NOMO-1 treated with DMSO at 0.1 percent for 48 hours (cell line): ENCODE data around the gene PPP2R2B.

Experiments used
- DNase-seq: peaks from one replicate; lab custom pipeline; 2025; ENCODE audit not compliant: unreplicated experiment; lab: John Stamatoyannopoulos, UW

PPP2R2B gene

DNA sequence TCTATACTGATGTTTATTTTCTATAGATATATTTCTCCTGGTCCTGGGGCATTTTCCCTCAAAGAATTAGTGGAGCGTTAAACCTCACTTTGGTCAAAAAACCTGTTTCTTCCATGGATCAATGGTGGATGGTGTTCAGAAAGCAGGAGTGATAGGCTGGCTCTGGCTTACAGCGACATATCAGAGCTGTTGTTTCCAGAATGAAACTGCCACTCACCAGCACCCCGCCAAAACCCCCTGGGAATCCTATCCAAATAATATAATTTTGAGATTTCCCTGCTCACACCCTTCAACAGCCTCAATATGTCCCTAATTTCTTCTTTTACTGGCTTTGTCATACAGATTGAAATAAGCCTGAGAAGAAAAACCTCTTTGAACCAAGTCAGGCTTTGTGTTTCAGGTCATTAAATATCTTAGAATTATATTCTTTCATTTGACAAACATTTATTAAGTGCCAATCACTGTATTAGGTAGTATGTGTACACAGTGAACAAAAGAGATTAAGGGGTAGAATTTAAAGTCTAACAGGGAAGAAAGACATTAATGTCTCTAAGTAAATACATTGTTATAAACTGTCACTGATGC, 218.1 kb downstream of the PPP2R2B start:
- no peak for DNase-seq

DNA sequence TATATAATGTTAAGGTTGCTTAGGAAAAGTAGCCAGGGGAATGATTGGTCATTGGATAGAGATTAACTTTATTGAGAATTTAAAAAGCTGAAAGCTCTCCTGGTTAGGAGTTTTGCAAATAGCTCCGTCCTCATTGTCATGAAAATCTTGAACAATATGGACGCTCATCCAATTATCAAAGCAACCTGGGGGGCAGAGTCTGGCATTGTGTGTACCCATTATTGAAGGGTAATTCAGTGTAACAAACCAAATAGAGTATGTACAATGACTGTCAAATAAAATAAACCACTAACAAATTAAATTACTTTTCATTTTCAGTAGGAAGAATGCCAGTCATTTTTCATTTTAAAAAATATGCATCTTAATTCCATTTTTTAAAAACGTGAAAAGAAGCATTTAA, 218.6 kb downstream of the PPP2R2B start:
- DNase-seq: no peak

DNA sequence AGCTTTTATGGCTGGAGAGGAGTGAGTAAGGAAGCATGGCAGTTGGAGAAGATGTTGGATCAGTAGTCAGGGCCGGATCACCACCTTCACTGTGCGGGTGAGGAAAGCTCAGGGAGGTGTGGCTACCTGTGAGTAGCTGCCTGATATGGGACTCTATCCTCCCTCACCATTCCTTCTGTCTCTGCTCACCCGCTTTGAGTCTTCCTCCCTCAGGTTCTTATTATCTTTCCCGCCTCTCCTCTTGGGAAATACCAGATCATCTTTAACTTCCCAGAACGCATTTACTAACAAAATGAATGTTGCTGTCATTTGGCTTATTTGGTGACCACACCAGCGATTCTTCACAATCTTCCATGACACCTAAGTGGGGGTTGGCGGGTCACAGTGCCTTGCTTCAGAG, 221.9 kb downstream of the PPP2R2B start:
- no peak for DNase-seq

DNA sequence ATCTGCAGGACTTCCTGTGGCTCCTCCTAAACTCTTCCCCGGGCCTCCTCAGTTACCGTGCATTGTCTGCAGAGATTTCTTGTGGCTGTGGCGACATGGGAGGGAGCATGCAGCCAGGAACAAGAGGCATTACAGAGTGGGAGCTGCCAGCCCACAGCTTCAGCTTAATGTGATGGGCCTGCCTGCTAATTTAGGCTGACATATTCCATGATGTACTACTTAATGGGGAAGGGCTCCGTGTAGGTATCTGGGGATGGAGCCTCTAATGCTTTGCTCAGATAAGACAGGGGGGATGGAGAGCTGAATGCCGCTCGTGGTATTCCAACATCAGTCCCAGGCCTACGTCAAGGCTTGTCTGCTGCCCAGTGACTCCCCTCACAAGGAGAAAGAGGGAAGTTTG, 225.0 kb downstream of the PPP2R2B start:
- DNase-seq: no peak

DNA sequence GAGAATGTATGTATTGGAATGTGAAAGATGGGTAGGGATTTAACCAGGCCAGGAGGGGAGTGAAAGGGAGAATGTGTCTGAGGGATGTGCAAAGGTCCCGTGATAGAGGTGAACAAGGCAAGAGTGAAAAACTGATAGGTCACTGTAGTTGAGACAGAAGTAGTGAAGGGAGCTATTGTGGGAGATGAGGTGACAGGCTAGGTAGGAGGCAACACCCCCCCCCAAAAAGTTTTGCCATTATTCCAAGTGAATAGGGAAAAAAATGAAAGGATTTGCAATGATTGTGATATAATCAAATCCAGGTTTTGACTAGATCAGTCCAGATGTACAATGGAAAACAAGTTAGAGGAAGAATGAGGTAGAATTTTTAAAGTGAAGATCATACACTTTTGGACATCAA, 226.0 kb downstream of the PPP2R2B start:
- no peak for DNase-seq

DNA sequence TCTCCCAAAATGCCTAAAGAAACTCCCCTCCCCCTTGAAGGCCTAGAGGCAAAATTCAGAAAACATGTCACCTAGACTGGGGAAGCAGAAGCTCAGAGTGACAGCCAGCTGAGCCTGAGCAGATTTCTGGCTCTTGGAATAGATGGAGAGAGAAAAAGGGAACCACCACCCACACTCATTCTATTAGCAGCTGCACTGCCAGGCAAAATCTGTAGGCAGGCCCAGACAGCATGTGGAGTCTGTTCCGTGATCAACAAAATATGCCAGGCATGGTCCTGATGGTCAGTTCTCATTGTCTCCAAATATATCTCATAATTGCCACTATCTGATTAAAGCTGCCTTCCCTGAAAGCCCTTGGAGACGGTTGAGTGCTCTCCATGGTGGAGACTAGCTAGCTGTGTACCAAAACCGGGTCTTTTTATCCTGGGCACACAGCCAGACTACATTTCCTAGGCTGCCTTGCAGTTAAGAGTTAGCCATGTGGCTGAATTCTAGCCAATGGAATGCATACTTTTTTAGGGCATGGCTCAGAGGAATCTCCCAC, 230.8 kb downstream of the PPP2R2B start:
- DNase-seq: no peak

DNA sequence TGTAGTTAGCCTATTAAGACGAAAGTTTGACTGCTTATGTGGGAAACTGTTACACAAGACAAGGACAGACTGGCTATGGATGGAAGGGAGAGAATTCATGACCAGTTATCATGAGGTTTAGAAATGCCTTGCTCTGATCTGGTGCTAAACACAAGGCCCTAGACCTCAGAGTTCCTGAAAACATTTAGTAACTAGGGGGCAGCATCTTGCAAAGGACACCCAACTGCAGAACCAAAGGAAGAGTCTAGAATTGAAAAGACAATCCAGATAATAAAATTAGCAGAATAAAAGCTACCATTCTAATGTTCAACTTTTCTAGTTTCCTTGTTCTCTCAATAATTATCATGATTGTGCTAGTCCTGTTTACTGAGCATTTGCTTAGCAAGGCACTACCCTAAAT, 232.1 kb downstream of the PPP2R2B start:
- DNase-seq: no peak

DNA sequence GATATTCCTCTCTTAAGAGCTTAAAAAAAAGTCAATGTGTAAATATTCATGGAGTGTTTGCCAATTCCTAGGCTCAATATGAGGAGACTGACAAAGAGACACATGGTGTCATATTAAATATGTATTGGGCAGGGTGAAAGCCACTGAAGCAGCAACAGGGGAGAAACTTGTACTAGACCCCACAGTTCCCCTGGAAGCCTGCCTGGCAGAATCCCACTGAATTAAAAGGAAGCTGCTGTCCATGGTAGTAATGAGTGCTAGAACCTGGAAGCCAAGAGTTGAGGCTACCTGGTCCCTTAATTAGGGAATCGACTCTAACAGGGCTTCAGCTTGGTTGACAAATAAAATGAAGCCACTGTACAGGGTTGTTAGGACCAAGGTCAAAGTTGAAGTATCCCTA, 233.2 kb downstream of the PPP2R2B start:
- DNase-seq: no peak

DNA sequence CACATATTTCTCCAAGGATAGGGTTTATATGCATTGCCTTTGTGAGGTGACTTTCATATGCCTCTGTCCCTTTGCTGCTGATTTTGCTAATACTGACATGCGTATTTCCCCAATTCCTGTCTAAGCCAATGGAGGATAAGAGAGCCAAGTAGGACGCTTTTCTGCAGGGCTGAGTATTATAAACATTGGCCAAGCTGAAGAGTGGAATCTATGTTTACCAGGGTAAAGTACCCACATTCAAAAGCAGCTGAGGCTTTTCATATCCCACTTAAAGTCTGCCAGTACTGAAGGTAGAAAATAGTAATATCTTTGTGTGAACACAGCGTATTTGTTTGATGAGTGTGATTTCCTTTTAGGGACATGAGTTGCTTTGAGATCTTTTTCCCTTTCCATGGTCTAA, 233.7 kb downstream of the PPP2R2B start:
- no peak for DNase-seq

DNA sequence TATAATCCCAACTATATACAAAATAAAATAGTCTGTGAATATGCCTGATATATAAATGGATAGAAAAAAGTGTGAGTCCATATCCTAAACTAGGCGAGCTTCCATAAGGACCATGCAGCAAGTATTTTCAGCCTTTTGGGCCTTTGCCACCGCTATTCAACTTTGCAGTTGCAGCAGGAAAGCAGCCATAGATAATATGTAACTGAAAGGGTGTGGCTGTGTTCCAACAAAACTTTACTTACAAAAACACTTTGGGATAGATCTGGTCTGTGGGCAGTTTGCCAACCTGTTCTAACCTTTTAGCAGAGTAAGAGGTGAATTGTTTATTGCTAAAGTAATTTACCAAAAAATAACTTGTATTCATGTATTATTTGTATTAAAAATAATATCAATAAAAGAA, 234.8 kb downstream of the PPP2R2B start:
- DNase-seq: no peak

DNA sequence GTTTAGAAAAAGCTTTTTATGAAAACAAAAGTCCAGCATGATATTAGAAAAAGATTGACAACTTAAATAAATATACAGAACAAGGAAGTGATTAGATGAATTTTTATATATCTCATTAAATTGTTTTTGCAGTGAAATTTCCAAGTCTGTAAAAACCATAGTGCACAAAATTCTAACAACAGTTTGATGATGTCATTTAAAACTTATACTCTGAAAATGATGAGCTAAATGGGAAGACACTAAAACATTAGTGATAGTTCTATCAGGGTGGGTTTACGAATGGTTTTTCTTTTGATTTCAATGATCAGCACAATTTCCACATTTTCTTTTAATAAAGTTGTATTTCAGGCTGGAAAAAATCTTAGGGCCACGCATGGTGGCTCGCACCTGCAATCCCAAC, 236.1 kb downstream of the PPP2R2B start:
- no peak for DNase-seq

DNA sequence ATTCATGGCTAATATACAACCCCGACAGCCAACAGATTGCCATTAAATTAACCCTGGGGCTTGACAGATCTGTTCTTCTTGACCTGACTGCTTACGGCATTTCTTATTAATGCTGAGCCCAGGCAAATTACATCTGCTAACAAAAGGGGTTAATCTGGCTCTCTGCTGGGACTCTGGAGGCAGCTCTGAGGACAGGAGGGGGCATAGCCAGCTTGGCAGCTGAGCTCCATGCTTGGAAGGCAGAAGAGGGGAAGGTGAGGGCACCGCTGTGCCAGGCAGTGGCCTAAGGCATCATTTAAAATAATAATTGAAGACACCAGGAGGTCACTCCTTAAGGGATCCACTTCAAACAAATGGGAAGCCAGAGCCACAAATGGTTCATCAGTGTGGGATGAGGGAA, 236.6 kb downstream of the PPP2R2B start:
- no peak for DNase-seq

DNA sequence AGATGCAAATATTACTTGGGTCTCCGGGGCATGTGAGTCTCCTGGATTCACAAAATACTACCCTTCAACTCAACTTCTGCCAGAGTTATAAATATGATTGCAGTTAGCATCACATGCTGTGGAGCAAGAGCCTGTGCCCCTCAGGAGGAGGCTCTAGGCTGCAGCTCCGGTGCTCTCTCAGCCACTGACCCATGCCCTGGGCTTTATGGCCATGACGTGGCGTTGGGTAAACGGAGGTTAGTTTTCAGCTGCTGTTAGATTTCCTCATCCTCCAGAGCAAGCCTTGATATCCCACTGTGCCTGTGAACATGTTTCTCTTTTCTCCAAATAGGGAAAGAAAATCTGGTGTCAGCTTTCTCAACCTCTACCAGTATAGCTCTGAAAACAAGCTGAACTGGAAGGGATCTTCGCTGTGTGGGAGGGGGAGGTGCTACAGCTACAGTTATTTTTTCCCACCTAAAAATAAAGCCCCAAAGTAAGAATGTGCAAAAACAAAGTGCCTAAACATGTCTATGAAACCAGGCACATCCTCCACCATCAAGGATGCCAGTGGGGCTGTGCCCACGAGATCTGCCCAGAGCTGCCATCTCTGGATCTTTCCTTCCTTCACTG, 238.2 kb downstream of the PPP2R2B start:
- DNase-seq: no peak

DNA sequence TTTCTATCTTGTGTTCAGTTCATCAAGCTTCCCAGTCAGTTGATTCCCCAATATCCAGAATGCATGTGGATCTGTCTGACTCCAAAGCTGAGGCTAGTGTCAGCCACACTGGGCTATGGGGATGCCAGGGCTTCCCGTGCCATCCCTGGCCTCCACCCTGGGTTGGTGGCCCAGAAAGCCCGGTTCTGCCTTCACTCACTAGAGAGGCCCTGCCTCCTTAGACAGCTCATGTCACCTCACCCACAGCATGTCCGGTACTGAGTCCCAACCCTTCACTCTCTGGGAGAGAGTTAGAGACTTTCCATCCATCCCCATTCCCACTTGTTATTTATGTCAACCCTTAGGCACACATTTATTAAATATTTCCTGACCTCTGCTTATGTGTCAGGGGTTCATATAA, 243.1 kb downstream of the PPP2R2B start:
- no peak for DNase-seq

DNA sequence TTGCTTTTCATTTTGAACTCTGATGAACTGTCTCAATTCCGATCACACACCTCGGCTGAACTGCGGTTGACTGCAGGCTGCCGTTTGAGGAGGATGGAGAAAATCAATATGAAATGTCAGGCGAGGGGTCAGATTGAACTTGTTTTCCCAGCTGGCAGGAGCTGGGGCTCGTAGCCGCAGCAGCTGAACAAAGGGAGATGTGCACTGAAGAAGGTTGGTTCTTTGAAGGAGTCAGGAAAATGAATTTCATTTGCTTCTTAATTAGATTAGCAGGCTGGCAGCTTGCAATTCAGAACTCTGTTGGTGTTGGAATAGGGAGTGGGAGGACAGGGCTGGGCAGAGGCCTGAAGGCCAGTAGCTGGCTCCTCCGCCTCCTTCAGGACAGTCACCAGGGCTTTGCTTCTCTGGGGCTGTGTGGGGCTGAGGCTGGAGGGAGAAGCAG, 245.2 kb downstream of the PPP2R2B start:
- DNase-seq: no peak

DNA sequence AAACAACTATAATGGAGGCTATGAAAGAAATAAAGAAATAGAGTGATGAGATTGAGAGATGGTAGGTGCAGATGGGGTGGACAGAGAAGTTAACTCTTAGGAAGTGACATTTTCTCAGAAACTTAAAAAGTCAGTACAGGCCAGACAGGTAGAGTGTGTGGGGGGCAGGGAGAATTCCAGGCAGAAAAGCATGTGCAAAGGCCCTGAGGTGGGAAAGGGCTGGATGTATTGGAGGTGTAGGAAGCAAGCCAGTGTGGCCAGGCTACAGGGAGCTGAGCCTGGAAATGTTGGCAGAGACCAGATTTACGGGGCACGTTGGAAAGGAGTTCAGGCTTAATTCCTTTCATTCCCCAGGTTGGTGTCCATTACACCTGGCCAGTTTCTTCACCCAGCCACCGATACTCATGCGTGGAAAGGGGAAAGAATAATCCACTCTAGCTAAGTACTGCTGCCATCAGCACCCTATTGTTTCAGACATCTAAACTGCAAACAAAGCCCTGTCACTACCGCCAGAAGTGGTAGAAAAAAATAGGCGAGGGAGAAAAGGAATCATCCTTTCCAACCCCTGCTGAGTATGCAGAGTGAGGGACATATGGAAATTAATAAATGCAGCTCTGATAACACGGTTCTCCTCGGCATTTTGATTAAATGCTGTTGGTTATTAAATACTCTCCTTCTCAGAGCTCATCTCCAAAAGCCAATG, 245.8 kb downstream of the PPP2R2B start:
- no peak for DNase-seq

DNA sequence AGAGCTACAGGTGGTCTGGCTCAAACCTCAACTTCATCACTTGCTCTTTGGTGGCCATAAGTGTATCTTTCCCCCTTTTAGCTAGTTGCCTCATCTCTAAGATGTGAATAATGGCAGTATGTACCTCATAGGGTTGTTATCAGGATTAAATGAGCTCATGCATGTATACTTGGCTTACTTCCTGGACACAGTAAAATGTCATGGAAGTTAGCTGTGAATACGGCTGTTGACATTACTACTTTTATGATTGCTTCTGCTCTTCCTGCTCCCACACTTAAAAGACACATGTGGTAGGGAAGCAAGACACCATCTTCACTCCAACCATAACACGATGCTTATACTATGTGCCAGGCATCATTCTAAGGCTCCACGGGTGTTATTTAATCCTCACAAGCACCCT, 248.1 kb downstream of the PPP2R2B start:
- DNase-seq: no peak

DNA sequence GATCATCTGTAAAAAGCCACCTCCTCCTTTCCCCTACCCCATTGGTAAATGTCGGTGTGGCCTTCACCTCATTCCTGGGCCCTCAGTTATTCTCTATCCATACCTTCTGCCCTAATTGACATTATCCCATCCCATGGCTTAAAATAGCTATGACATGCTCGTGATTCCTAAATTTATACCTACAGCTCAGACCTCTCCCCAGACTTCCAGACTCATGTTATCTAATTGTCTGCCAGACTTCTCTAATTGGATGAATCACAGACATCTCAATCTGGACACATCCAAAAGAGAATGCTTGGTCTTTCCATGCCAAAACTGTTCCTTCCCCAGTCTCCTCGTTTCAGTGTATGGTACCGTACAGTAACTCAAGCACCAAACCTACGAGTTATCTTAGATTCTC, 249.6 kb downstream of the PPP2R2B start:
- no peak for DNase-seq

DNA sequence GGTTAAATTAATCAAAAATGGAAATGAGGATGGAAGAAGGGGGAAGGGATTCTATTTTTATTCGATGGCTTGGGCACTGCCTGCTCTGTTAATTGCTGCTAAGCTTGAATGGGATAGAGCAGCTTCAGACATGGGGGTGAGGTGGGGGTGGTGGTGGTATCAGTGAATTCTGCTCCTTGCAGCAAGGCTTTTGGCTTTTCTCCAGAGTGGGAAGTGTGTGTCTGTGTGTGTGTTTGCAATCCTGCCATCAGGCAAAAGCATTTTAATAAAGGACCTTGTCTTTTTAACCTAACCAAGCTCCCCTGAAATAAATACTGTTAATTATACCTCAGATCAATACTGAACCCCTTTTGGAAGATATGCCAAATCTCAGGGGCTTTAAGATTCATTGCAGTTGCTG, 251.6 kb downstream of the PPP2R2B start:
- DNase-seq: no peak

DNA sequence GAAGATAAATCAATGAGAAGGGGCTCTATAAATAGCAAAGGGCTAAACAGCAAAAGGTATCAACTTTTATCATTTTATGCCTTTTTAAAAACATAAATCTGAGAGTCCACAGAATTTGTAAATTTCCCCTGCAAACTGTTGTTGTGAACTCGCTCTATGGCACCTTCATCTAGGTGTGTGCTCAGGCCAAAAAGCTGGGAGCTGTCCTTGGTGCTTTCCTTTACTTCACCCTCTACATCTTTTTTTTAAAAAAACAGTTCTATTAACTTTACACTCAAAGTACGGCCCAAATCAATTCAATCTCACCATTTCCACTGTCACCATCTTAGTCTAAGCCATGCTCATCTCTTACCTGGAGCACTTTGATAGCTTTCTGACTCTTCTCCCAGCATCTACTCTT, 254.4 kb downstream of the PPP2R2B start:
- no peak for DNase-seq

DNA sequence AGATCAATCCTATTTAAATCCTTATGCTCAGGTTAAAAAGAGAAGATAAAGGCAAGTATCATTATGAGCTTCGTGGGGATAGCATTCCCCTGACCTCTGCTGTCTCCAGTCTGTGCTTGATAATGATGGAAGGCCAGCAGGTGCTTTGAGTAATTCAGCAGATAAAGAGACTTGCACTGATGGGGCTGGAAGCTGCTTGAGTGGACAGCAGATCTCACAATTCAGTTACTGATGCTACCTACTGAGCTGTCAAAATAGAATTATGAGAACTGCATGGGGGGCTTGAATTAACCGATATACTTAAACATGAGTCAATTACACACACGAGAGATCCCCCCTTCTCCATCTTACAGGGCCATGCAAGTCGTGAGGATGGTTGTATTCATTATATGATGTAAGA, 254.9 kb downstream of the PPP2R2B start:
- DNase-seq: no peak

DNA sequence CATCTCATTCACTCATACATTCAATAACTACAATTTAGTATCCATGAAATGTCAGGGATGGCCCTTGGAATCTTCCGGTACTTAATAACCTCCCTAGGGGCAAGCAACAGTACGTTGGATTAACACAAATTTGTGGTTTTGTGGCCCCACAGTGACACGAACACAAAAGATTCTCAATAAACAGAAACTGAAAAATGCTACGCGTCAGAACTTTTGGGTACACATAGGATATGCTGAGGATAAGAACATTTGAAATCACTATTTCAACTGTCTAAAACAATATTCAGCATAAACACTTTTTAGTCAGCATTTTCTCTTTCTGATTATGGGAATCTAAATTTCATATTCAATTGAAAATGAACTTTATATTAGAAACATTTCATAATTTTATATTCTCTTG, 255.5 kb downstream of the PPP2R2B start:
- no peak for DNase-seq
